Measurements from ENCODE around the gene GRB2. TPM values are rescaled to one million over a fixed set of nuclear protein-coding genes. Genes with fewer than 3 reads are reported as not detected.
A peak's percentile ranks its signal among the peaks of the same experiment; 100 is the strongest.

The GRB2 gene
- total RNA-seq, 1 experiment from 2014 or later = 92.6 TPM

DNA sequence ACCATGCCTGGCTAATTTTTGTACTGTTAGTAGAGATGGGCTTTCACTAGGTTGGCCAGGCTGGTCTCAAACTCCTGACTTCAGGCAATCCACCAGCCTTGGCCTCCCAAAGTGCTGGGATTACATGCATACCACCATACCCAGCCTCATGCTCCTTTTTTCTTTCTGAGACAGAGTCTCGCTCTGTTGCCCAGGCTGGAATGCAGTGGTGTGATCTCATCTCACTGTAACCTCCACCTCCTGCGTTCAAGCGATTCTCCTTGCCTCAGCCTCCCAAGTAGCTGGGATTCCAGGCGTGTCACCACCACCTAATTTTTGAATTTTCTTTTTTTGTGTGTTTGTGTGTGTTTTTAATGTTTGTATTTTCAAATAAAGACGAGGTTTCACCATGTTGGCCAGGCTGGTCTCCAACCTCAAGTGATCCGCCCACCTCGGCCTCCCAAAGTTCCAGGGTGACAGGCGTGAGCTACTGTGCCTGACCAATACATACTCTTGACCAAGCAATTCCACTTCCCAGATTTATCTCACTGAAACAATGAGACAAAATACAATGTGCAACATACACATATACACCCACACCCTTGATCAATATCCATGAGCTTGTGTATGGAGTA is 5.0 kb downstream of the GRB2 start:
- POLR2A ChIA-PET = no interaction called here
- no peaks in the 10 kb centered on the region for H3K27me3 Mint-ChIP-seq (ENCODE audit: low read depth)
- H3K4me1 Mint-ChIP-seq = peaks cover 17% of the 10 kb centered on the region
- no peaks in the 10 kb centered on the region for H3K9me3 Mint-ChIP-seq
- CTCF ChIA-PET = interaction anchor here (0.5 to 1.4 kb wide), 4 partner anchors 51 to 160 kb away, joined by 3 to 6 read pairs (median 3); partner anchors contain the start of gene MIF4GD
- DNase-seq (ENCODE audit: low spot score) (no peak), ATAC-seq (no peak)
- H3K4me3 Mint-ChIP-seq = no peak overlapping the region
- H3K27ac Mint-ChIP-seq = no peak overlapping the region
- no peak for TF ChIP-seq OVOL2 (CRISPR knock-in tag; IDR thresholded peaks at IDR 0.05; ENCODE audit: borderline replicate concordance)
- H3K36me3 Mint-ChIP-seq = peaks cover 7% of the 10 kb centered on the region; the same call in 1 of the 2 replicates

GRCh38 chr17:75398279-75398678 is 7.2 kb downstream of the GRB2 start:
- H3K9me3 Mint-ChIP-seq = no peaks in the 10 kb centered on the region
- H3K4me1 Mint-ChIP-seq = peaks cover 24% of the 10 kb centered on the region
- no peak for ATAC-seq
- ChIA-PET CTCF (interaction anchor here (0.5 kb wide), 1 partner anchor 23 kb away, joined by 3 read pairs; no protein-coding TSS in a partner anchor), POLR2A (no interaction called here)
- TF ChIP-seq ZNF396 (CRISPR knock-in tag; IDR thresholded peaks at IDR 0.05; ENCODE audit: borderline replicate concordance) = no peak
- no peak for TF ChIP-seq TCF7 (CRISPR knock-in tag; IDR thresholded peaks at IDR 0.05; ENCODE audit: low read depth)
- TF ChIP-seq ZNF263 (CRISPR knock-in tag; IDR thresholded peaks at IDR 0.05; ENCODE audit: low read depth) = no peak
- TF ChIP-seq ZNF416 (CRISPR knock-in tag; IDR thresholded peaks at IDR 0.05) = no peak
- TF ChIP-seq FOXP1 (CRISPR knock-in tag; IDR thresholded peaks at IDR 0.05; ENCODE audit: borderline replicate concordance) = no peak
- no peak for TF ChIP-seq AR (CRISPR knock-in tag; IDR thresholded peaks at IDR 0.05)
- no peak overlapping the region for H3K27ac Mint-ChIP-seq
- H3K4me3 Mint-ChIP-seq = no peak overlapping the region
- peaks cover 8% of the 10 kb centered on the region; the same call in 1 of the 2 replicates for H3K36me3 Mint-ChIP-seq
- DNase-seq (ENCODE audit: low spot score) = no peak
- peaks cover 2% of the 10 kb centered on the region; the same call in 1 of the 2 replicates for H3K27me3 Mint-ChIP-seq (ENCODE audit: low read depth)

GRCh38 chr17:75397217-75397616 is 8.3 kb downstream of the GRB2 start:
- peak overlapping the region; percentile 92 for H3K27ac Mint-ChIP-seq
- no peak overlapping the region for H3K4me3 Mint-ChIP-seq
- peaks cover 2% of the 10 kb centered on the region; the same call in 1 of the 2 replicates for H3K27me3 Mint-ChIP-seq (ENCODE audit: low read depth)
- ChIA-PET POLR2A (interaction anchor here (0.7 kb wide), 1 partner anchor 9 kb away, joined by 3 read pairs; no protein-coding TSS in a partner anchor), CTCF (interaction anchor here (0.8 to 2.1 kb wide), 4 partner anchors 15 to 126 kb away, joined by 4 to 13 read pairs (median 7); partner anchors contain the start of genes MIF4GD and SLC25A19)
- H3K36me3 Mint-ChIP-seq = peaks cover 14% of the 10 kb centered on the region
- H3K9me3 Mint-ChIP-seq = no peaks in the 10 kb centered on the region
- DNase-seq (ENCODE audit: low spot score) = no peak
- H3K4me1 Mint-ChIP-seq = peaks cover 31% of the 10 kb centered on the region
- ATAC-seq = no peak
- TF ChIP-seq NFYB (CRISPR knock-in tag; conservative IDR thresholded peaks at IDR 0.05; ENCODE audit: low read depth) = no peak
- no peak for TF ChIP-seq ZNF423 (CRISPR knock-in tag; IDR thresholded peaks at IDR 0.05)
- TF ChIP-seq ZNF416 (CRISPR knock-in tag; IDR thresholded peaks at IDR 0.05) = no peak
- TF ChIP-seq GABPB1 (CRISPR knock-in tag; IDR thresholded peaks at IDR 0.05) = no peak
- no peak for TF ChIP-seq GRHL2 (CRISPR knock-in tag; IDR thresholded peaks at IDR 0.05; ENCODE audit: insufficient replicate concordance, severe bottlenecking)
- no peak for TF ChIP-seq USF1 (CRISPR knock-in tag; IDR thresholded peaks at IDR 0.05)
- TF ChIP-seq SMAD4 (CRISPR knock-in tag; IDR thresholded peaks at IDR 0.05) = no peak
- no peak for TF ChIP-seq RORB (CRISPR knock-in tag; IDR thresholded peaks at IDR 0.05)
- TF ChIP-seq, protein P1, sequence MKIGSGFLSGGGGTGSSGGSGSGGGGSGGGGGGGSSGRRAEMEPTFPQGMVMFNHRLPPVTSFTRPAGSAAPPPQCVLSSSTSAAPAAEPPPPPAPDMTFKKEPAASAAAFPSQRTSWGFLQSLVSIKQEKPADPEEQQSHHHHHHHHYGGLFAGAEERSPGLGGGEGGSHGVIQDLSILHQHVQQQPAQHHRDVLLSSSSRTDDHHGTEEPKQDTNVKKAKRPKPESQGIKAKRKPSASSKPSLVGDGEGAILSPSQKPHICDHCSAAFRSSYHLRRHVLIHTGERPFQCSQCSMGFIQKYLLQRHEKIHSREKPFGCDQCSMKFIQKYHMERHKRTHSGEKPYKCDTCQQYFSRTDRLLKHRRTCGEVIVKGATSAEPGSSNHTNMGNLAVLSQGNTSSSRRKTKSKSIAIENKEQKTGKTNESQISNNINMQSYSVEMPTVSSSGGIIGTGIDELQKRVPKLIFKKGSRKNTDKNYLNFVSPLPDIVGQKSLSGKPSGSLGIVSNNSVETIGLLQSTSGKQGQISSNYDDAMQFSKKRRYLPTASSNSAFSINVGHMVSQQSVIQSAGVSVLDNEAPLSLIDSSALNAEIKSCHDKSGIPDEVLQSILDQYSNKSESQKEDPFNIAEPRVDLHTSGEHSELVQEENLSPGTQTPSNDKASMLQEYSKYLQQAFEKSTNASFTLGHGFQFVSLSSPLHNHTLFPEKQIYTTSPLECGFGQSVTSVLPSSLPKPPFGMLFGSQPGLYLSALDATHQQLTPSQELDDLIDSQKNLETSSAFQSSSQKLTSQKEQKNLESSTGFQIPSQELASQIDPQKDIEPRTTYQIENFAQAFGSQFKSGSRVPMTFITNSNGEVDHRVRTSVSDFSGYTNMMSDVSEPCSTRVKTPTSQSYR (CRISPR knock-in tag; IDR thresholded peaks at IDR 0.05) = no peak
- TF ChIP-seq JAZF1 (CRISPR knock-in tag; IDR thresholded peaks at IDR 0.05) = no peak
- TF ChIP-seq TP53 (CRISPR knock-in tag; IDR thresholded peaks at IDR 0.05) = no peak
- TF ChIP-seq ELF4 (CRISPR knock-in tag; IDR thresholded peaks at IDR 0.05; ENCODE audit: low read depth) = no peak
- TF ChIP-seq SMAD3 (CRISPR knock-in tag; IDR thresholded peaks at IDR 0.05; ENCODE audit: borderline replicate concordance) = no peak
- TF ChIP-seq OVOL2 (CRISPR knock-in tag; IDR thresholded peaks at IDR 0.05; ENCODE audit: borderline replicate concordance) = no peak
- no peak for TF ChIP-seq HMGA2 (CRISPR knock-in tag; IDR thresholded peaks at IDR 0.05)
- TF ChIP-seq ARID4B (CRISPR knock-in tag; IDR thresholded peaks at IDR 0.05; ENCODE audit: borderline replicate concordance) = no peak
- TF ChIP-seq CREM (CRISPR knock-in tag; IDR thresholded peaks at IDR 0.05) = no peak
